Right hindlimb (tissue), 1 donor: Measurements from ENCODE around the gene CDKL5.

Experiments used
- DNase-seq: peaks from one replicate; pipeline ENCODE4 v3.0.0-alpha.2; 2018

CDKL5 gene

DNA sequence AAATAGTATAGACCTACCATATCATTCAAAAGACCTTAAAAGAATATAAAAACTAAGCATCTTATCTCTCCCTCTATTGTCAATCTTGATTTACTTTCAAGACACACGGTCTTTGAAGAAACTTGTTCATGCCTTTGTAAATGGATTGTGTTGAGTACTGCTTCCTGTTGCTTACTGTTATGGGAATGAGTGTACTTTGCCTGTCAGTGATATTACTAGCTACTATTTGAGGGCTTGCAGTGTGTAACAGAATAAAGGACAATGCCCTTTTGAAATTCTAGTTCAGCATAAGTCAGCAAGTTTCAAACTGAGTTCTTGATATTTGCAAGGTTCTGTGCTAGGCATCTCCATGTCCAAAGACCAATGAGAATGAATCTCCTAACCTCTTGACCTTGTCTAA lies 36.0 kb downstream of the CDKL5 start:
- no peak for DNase-seq

DNA sequence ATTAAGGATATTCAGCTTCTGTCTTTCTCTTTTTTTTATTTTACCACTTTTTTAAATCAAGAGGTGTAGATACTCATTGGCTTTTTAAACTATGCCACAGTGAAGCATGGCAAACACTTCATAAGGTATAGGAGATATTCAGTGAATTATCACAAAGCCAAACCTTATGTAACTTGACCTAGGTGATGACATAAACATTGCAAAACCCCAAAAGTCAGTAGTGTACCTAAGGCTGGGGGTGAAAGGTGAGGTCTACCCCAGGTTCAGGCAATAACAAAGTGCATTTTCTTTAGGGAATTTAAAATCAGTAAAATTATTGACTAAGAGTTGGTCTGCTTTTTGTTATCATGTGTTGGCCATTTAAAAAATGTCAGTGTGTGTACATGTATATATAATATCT lies 39.1 kb downstream of the CDKL5 start:
- DNase-seq: no peak

DNA sequence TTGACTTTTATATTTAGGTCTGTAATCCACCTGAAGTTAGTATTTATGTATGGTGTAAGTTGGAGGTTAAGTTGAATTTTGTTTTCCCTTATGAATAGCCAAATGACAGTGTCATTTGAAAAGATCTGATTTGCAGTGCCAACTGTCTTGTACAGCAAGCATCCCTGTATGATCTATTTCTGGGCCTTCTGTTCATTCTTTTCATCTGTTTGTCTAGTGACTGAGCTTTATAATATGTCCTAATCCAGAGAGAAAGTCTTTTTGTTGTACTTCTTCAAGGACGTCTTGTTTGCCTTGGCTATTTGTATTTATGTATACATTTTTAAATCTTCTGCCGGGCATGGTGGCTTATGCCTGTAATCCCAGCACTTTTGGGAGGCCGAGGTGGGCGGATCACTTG lies 39.6 kb downstream of the CDKL5 start:
- DNase-seq: no peak

DNA sequence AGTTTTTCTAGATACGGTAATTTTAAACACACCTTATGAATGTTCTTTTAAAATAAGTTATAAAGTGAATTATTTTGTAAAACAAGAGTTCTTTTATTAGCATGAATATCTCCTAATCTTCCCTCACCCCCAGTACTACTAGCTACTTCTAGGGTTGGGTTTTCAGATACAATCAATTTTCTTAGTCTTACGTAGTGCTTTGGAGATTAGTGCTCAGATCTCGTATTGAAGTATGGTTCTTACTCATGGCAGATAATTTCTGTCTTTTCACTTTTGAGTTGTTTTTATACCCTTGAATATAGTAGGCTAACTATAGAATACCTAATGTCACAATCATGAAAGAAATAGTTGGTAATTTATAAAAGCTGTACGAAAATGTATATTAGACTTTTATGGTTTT lies 43.2 kb downstream of the CDKL5 start:
- DNase-seq: no peak

DNA sequence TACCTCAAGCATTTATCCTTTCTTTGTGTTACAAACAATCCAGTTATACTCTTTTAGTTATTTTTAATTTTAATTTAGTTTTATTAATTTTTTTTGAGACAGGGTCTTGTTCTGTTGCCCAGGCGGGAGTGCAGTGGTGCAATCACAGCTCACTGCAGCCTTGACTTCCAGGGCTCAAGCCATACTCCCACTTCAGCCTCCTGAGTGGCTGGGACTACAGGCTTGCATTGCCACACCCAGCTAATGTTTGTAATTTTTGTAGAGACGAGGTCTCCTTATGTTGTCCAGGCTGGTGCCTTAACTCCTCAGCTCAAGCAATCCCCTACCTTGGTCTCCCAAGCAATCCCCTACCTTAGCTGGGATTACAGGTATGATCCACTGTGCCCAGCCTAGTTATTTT lies 45.9 kb downstream of the CDKL5 start:
- no peak for DNase-seq

DNA sequence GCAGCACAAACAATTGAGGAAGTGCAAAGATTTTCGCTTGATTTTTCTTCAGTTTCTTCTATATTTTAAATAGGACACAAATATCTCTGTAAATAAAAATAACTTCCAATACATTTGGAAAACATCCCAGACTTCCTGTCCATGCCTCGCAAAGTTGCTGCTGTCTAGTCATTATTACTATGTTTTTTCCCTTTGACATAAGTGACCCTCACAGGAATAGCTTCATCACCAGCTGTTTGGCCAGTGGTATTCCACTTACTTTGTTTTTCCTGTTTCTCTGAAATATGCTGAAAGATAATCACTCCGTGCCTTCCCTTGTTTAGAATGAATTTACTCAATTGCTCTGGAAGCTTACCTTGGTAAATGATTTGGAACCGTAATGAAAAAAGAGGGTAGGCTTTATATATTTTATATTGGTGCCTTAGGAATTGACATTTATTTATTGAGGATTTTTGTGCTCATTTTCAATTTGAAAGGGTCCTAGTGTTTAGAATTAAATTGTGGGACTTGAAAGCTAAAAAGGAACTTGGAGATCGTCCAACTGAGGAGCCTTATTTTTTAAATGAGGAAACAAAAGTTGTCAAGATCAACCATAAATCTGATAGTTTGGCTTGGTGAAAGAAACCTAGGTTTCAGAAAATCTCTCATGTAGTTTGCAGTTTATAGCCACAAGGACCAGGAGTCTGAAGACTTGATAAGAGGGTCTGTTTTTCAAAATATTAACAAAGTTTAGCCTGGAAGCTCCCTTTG lies 65.6 kb downstream of the CDKL5 start:
- no peak for DNase-seq

DNA sequence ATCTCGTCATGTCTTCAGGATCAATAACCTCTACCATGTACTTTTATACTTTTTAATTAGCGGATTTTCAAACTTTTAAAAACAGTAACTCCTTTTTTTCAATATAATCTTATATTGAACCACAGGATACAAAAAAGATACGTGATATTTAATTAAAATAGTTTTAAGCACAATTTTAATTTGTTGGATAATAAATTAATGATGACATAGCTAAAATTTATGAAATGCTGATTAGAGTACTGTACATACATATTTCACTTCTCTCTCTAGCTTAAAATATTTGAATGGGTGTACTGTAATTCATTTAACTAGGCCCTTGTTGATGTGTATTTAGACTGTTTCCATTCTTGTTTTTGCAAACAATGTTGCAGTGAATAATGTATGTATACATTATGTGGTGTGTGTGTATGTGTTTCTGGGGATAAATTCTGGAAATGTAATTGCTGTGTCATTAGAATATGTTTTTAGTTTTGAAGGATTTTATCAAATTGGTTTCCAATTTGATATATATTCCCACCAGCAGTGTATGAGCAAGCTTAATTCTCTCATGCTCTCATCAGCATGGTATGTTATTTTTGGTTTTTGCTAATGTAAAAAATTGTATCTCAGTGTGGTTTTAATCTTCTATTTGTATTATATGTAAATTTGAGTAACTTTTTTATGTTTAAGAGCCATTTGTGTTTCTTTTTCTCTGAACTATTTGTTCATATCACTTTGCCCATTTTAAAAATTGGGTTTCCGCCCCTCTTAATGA lies 66.4 kb downstream of the CDKL5 start:
- DNase-seq: no peak

DNA sequence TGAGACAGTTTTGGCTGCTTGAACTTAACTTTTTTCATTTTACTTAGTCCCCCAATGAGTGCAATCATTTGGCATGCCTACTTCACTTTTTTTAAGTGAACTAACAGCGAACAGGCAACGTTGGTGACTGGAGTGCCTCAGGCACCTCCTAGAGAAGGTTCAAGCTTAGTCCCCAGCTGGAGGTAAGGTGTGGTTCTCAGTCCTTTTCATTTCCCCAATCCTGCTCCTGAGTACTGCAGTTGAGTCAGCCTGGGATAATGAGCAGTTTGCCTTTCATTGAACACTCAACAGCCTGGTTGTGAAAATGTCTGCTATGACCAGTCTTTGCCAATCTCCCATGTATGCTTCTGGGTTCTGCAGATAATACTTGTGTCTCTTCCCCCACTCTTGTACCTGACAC lies 109.5 kb downstream of the CDKL5 start:
- DNase-seq: no peak

DNA sequence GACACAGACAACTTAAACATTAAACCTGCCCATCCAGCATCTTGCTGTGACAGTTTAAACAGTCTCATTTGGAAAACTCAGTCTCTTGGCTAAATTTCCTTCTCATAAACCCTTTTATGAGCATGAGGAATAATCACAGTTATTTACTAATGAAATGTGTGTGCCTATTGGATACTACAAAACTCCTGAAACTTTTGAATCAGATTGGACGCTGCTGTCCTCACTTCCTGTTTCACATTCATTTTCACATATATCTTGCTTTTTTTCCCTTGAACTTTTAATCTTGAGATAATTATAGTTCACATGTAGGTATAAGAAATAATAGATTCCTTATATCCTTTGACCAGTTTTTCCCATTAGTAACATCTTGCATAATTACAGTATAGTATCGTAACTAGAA lies 111.7 kb downstream of the CDKL5 start:
- DNase-seq: no peak

DNA sequence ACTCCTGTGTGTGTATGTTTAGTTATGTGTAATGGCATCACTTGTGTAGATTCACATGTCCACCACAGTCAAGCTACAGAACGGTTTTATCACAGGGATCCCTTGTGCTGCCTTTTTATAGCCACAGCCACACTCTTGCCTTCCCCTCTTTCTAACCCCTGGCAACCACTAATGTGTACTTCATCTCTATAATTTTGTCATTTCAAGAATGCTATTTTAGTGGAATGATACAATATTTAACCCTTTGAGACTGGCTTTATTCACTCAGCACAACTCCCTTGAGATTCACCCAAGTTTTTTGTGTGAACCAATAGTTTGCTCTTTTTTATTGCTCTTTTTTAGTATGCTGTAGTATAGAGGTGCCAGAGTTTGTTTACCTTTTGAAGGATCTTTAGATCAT lies 112.1 kb downstream of the CDKL5 start:
- no peak for DNase-seq

DNA sequence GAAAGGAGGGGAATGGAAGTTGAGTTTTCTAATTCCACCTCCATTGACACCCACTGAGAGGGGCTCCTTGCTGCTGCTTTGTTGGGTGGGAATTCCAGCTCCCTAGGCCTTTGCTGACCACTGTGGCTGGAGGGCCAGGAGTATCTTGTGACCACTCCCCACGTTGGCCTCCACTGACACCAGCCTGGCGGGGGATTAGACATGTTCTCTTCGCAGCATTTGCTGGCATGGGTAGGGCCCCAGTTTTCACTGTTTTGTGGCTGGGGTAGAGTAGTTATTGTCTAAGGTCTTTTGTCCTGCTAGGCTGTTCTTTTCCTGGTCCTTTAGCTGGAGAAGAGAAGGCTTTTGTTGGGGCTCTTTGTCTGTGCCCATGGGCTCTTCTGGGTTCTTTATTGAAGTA lies 116.7 kb downstream of the CDKL5 start:
- DNase-seq: no peak

DNA sequence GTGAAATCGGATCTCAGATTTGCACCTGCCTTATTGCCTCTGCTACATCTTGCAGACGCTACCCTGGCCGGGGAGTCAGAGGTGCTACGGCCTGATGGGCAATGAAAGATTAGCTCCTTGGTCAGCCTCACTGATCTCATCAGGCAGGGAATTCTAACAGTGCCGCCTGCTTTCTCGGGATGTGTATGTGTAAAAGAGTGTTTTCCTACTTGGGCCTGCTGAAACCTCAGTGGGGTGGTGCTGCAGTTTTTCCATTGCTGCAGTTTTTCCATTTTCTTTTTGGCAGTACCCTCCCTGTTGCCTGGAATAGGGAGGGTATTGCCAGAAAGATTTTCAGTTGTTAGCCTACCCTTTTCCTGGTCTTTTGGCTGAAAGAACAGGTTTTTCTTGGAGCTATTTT lies 117.5 kb downstream of the CDKL5 start:
- peak; percentile 46 for DNase-seq

DNA sequence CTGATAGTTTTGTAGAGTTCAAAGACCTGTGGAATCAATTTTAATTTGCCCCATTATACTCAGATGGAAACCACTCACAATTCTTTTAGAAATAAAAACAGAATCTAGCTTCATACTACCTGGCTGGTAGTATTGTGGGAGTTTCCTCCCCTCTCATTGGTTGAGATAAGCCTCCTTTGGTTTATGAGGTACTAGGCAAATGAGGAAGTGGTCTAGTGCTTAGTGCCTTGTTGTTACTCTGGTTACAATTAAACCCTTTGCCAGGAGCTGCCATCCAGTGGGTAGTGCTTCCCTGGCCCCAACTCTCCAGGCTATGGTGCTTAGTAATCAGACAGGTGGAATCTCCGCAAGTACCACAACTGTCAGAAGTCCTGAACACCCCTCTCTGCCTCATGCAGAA lies 118.3 kb downstream of the CDKL5 start:
- no peak for DNase-seq

DNA sequence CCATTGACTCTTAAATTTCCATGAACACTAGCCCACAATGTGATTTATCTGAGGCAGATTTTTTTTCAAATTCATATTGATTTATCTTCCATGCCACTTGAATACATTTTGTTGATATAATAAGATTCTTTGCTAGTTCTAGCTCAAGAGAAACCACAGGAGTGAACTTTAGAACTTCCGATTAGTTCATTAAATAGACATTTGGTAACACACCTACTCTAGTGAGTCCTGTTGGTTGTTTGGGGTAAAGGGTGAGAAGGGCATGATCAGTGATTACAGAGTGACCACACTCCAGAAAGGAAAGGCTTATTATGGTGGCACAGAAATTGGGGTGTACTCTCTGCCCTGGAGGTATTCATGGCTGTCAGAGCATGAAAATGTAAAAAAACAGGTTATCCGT lies 120.4 kb downstream of the CDKL5 start:
- no peak for DNase-seq

DNA sequence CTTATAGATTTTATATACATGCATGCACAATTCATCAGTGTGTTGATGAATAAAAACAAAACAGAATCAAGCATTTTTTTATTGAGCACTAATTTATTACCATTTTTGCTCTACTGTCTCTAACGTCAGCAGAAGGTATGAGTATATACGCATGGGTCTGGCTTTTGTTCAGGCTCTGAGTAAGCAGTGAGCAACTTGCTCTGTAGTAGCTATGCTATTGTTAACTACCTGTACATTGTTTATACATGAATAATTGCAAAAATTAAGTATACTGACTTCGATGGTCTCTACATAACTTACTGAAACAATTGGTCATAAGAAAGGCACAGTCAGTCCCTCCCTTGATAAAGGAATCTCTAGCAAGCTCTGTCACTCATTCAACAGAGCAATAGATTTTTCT lies 123.6 kb downstream of the CDKL5 start:
- no peak for DNase-seq

DNA sequence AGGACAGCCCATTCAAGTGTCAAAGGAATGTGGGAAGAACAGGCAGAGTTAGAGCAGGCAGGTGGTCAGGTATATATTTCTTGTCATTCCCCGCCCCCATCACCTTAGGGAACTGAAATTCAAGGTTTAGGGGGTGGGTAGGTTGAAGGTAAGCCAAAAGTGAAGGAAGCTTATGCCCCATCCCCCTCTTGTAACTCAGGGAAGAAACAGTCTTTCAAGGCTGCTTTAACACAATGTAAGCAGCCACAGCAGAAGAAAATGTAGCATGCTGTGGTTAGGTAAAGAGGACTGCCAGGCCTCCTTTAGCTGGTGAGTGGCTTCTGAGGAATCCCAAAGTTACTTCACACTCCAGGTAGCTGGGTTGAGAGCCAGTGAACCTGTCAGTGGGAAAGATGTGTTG lies 124.2 kb downstream of the CDKL5 start:
- no peak for DNase-seq

DNA sequence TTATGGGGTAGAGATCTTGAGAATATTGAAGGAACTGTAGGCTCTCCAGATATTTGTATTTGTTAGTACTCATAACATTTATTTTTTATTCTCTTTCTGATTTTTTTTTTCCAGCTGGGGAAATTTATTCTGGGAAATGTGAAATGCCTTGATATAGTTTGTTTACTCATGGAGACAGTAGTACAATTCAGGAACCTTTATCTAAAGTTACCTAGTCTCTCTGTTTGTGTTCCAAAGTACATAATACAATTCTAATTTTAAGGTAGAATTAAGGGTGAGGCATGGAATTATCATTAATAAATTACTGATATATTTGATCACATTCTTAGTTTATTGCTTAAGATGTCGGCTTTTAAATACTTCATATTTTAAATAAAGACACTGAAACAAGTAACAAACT lies 132.5 kb downstream of the CDKL5 start:
- no peak for DNase-seq

DNA sequence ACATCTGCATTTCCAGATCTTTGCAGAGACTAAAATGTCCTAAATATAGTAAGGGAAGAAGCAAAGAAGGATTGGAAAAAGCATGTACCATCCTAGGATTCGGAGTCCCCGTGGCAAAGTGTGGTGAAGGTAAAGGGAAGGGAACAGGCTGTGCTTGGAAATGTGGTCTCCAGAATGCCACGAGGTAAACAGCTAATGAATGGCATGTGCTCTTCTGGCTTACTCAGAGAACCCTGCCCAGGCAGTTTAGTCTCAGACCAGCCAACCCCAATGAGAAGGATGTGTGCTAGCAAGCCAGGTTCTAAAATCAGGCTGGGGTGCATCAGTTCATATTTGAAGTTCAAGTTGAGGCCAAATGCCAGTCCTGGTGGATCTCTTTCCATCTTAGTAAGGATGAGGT lies 133.4 kb downstream of the CDKL5 start:
- DNase-seq: no peak

DNA sequence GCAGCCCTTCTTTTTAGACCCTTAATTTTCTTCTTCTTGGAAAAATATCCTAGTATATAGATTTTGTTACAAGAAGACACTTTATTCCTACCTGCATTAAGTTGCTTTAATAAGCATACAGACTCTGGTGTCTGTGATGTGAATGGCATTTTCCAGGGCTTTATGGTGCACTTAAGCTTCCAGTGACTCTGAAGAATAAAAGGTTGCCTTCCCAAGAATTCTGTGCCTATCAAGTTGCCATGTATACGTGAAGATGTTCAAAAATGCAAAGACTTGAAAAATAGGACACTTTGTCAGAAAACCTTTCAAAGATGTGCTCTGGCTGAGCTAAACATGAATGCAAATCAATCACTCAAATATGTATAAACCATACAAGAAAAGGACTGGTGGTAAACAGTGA lies 135.6 kb downstream of the CDKL5 start:
- DNase-seq: no peak

DNA sequence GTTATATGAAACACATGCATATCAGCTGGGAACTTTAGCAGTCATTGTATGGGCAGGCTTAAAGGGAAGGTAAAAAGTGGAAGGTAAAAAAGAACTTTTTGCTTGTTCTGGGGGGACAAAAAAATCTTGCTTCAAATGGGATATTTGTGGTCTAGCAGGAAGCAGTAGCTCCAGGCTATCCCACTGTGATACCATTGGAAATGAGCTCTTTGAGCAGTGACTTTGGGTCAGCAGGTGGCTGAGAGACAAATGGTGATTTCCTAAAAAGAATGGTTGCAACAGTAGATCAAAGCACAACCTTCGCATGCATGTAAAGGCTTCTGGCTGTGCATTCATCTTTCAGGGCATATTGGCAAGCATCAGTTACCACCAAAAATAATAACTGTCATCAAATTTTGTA lies 140.3 kb downstream of the CDKL5 start:
- DNase-seq: no peak

DNA sequence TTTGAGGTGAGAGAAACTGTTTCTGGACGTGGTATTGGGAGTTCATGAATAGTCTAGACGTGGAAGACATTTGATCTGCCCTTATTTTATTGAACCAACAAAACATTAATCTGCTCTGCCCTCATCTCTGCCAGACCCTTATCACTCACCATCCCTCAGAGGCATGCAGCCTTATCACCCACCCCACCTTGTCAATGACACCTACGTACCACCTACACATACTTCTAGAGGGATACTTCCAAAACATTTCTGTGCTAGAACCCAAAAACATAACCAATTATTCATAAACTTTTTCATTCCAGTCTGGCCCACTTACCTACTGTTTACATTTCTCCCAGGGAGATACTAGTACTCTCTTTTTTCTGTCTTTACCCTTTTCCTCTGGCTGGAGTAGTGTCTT lies 141.3 kb downstream of the CDKL5 start:
- DNase-seq: no peak

DNA sequence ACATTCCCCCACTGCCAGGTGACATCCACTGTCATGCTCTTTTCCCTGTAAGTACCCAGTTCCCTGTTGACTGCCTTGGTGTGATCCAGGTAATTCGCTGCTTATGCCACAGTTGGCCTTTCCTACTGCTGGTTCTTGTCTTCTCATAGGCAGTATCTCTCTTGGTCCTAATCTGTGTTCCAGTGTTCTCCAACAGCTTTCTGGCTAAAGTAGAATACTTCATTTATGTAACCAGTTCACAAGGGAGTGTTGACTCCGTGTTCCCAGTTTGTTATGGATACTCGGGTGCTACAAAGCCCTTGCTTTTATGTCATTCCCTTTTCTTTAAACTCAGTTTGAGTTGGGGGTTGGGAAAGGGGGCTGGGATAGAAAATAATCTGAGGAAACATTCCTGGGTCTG lies 148.1 kb downstream of the CDKL5 start:
- no peak for DNase-seq

DNA sequence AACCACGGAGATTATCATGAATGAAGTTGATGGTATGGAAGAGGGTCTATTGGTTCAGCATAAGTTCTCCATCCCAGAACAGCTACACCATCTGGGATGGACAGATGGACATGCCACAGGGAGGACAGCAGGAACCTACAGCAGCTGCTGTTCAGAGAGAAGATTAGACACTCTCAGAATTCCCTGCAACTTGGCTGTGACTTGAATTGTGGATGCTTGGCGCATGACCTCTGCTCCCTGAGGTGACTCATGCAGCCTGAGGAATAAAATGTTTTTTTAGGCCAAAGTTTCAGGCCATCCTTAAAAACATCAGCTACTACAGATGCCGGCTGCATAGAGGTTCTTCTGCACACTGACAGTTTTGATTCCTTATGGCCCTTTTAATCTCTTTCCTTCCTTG lies 149.2 kb downstream of the CDKL5 start:
- DNase-seq: no peak

DNA sequence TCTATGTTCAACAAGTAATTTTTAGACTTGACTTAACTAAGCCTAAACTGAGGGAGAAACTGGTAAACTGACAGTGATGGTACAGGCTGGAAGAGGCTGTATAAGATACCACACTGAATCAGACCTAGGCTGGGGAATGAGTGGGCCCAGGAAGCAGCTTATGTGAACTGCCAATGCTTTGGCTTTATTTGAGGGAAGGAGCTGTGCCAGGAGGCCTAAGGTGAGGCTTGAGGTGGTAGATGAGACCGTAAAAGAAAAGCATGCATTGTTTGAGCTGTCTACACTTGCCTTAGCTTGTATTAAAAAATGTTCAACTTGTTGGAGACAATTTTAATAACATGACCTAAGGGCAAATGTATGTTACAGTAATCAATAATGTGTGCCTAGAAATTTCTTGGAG lies 150.3 kb downstream of the CDKL5 start:
- DNase-seq: no peak

DNA sequence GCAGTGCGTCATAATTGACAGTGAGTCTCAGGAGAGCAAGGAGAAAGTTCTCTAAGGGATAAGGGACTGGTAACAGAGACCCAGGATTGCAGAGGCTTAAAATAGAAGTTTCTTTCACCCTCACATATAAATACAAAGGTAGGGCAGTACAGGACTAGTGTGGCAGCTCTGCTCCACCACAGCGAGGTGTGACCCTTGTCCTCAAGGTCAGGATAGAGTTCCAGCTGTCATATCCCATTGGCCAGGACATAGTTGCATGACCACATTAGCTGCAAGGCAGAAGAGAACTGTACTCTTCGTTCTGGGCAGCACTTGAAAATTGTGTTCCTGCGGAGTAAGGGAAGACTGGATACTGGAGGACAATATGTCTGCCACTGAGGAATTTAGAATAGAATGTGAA lies 152.0 kb downstream of the CDKL5 start:
- DNase-seq: no peak
